Breast epithelium (tissue), 3 donors: ENCODE data around the gene MYEOV.

Experiments
- POLR2A ChIP-seq: fragments of 450-650 bp; IDR thresholded peaks from one replicate; pipeline ENCODE4 v1.6.1; 2016; ENCODE audit warnings: antibody characterized with exemption, mild to moderate bottlenecking, moderate library complexity
- TF ChIP-seq, protein P1 (sequence below), 3 donors: fragments of 450-650 bp; IDR thresholded peaks; one replicate each; pipeline ENCODE4 v1.5.1; 2016 to 2017; ENCODE audit warnings: antibody characterized with exemption in 3 of 3, mild to moderate bottlenecking in 3 of 3, moderate library complexity in 3 of 3

GRCh38 chr11:69304258-69304657, 10.3 kb downstream of the MYEOV start:
- TF ChIP-seq, protein P1, sequence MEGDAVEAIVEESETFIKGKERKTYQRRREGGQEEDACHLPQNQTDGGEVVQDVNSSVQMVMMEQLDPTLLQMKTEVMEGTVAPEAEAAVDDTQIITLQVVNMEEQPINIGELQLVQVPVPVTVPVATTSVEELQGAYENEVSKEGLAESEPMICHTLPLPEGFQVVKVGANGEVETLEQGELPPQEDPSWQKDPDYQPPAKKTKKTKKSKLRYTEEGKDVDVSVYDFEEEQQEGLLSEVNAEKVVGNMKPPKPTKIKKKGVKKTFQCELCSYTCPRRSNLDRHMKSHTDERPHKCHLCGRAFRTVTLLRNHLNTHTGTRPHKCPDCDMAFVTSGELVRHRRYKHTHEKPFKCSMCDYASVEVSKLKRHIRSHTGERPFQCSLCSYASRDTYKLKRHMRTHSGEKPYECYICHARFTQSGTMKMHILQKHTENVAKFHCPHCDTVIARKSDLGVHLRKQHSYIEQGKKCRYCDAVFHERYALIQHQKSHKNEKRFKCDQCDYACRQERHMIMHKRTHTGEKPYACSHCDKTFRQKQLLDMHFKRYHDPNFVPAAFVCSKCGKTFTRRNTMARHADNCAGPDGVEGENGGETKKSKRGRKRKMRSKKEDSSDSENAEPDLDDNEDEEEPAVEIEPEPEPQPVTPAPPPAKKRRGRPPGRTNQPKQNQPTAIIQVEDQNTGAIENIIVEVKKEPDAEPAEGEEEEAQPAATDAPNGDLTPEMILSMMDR (IDR thresholded peaks at IDR 0.05) = no peak
- no peak for TF ChIP-seq POLR2A
